HL-60/S4 treated with retinoic acid at 250 ng/mL for 4 days and 3 days (cell line): ENCODE measurements around the gene DAZAP2.

Experiments
- in situ Hi-C: fragments of 300-500 bp; cut with MboI; formaldehyde crosslinking; loops from 2 replicates; pipeline ENCODE4 v1.7.0; 2022; ENCODE audit warnings: low sequenced_read_pairs

The DAZAP2 gene

GRCh38 chr12:51238510-51239334 lies at the start of gene DAZAP2:
Gene DAZAP2, plus strand, starts transcription at chr12:51238826. Its CDS starts 82 bp downstream, at chr12:51238908.
- in situ Hi-C loops = no loop called here

GRCh38 chr12:51189790-51190355 lies 48.8 kb upstream of the DAZAP2 start:
- in situ Hi-C loops = no loop called here

DNA sequence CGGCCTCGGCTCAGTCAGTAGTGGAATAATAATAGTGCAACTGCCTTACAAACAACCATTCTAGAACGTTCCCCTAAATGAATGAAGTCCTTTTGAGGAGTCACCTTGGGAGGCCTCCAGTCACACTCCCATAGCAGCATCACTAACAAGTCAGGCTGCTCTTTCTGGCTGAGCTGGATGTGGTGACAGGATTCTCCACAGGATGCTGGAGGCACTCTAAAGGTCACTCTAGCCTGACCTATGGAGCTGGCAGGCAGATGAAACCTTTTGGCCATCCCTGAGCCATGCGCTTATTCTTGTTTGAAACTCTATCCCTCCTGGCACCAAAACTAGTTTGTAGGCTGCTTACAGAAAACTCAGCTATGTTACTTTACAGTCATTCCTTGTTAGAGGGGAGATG lies 47.8 kb upstream of the DAZAP2 start:
- in situ Hi-C loops = no loop called here

DNA sequence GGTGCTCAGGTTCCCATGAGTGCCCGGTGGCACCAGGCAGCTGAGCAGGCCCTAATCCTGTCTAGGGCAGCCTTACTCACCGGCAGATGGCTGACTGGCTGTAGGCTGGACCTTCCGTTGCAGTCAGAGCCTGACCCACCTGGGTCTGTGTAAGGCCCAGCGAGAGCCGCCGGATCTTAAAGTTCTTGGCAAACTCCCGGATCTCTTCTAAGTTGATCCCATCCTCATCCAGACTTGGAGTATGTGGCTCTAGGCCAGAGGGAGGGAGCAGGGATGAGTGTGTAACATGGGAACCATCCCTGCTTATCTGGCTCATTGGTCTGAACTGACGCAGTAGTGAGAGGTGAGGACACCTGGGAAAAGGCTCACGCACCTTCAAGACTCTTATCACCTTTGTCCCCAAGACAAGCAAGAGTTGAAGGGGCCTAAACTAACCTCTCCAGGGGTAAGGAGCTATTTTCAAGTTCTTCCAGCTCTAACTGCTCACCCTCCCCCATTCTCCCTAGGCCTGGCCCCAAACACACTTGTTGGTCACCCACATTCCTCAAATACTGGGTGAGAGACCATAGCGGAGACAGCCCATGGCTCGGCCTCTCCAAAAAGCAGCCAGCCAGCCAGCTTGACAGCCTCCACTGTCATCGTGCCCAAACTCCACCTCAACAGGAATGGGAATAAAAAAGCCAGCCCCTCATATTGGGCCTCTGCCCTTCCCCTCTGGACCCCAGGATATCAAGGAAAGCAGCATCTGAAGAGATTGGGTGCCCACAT lies 46.9 kb upstream of the DAZAP2 start:
- in situ Hi-C loops = no loop called here

DNA sequence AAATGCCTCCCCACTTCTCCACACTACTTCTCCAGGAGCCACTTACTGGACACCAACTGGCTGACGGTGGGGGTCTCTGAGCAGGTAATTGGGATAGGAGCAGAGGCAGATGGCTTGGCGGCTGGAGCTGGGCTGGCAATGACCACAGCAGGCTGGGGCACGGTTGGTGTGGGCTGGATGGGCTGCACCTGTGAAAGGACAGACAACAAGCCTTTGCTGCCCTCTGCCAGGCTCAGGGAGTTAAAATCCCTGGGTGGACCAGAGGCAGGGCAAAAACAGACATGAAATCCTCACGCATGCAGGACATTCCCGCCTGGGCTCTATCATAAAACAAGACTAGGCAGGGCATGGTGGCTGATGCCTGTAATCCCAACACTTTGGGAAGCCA lies 46.3 kb upstream of the DAZAP2 start:
- in situ Hi-C loops = no loop called here

GRCh38 chr12:51195841-51196240 lies 42.8 kb upstream of the DAZAP2 start:
- in situ Hi-C loops = no loop called here

GRCh38 chr12:51196547-51196946 lies 42.1 kb upstream of the DAZAP2 start:
- in situ Hi-C loops = no loop called here

DNA sequence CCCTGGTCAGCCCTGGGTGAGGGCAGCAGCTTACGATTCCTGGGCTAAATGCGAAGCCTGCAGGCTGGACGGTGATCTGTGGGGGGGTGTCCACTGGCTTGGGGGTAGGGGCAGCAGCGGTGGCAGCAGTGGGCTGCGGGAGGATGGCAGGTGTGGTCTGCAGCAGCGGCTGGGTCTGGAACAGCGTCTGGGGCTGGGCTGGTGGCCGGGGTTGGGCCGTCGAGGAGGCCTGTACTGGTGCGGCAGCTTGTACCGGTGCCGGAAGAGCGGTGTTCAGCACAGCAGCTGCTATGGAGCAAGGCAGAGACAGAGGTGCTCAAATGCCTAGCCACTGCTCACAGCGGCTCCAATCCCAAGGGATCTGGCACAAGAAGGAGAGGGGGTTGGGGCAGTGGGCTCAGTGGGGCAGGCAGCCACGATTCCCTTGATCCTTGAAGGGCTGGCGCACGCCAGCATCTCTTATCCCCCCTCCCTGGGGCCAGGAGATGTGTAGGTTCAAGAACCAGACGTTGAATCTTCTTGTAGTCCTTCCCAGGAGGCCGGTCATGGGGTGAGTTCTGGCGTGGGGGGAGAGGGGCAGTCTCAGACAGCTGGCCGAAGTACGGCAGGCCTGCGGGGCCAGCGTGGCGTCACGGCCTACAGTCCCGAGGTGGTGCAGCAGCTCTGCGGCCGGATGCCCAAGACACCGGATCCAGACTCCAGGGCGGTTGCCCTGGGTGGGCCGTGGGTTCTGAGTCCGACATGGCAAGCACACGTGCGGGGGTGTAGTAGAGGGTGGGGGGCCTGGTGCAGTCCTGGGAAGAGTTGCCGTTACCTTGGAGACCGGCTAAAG lies 40.7 kb upstream of the DAZAP2 start:
- in situ Hi-C loops = no loop called here

DNA sequence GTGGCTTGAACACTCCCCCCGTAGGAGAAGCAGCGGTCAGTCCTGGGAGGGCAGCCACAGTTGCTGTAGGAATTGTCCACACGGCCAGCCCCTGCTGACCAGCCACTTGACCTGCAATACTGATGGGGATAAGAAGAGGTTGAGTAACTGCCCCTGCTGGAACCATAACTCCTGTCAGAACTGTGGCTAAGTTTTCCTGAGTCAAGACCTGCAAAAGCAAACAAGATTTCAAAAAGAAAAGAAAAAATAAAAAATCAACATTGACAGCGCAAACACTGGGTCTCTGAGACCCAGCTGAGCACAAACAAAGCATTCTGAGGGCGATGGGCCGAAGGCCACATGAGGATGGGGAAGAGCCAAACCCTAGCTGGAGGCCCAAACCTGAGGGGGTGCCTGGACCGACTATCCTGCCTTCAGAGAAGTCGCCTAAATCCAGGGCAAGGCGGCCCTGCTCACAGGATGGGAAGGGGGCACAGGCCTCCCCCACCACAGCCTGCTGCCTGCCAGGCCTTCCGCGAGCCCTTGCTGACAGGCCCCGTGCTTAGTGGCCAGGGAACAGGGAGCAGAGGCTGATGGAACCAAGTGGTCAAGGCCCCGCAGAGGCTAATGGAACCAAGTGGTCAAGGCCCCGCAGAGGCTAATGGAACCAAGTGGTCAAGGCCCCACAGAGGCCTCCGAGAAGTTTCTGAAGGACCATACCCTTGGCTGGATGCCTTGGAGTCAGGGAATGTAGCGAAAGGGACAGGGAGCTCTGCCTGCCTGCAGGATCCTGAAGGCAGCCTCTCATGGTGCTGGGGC lies 39.9 kb upstream of the DAZAP2 start:
- in situ Hi-C loops = no loop called here

GRCh38 chr12:51199366-51199945 lies 39.2 kb upstream of the DAZAP2 start:
- in situ Hi-C loops = no loop called here

DNA sequence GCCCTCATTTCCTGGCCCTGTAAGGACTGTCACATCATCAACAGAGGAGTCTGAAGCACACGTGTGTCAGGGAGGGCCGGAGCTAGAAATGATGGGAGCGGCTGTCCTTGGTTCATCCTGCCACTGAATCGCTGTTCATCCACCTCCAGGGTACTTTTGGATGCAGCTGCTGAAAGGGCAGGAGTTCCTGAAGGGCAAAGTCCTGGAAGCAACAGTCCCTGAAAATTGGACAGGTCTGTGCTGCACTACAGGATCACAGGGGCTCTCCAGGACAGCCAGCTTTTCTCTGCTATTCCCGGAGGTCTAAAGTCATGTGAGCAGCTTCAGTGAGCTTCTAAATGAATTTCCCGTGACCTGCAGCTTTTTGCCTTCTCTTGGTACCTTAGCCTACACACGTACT lies 38.5 kb upstream of the DAZAP2 start:
- in situ Hi-C loops = no loop called here

DNA sequence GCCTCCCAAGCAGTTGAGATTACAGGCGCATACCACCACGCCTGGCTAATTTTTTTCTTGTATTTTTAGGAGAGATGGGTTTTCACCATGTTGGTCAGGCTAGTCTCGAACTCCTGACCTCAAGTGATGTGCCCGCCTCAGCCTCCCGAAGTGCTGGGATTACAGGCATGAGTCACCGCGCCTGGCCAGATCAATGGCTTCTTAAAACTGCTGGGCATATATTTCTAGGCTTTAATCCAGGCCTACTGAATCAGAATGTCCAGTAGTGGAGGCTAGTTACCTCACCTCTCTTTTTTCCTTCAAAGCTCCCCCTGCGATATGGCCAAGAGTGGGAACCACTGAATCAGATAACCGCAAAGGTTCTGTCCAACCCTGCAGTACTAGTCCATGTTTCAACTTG lies 37.8 kb upstream of the DAZAP2 start:
- in situ Hi-C loops = no loop called here

- in situ Hi-C loops = no loop called here
Measured at GRCh38 chr12:51202718-51203117, 35.9 kb upstream of the DAZAP2 start.

GRCh38 chr12:51205350-51205749 lies 33.3 kb upstream of the DAZAP2 start:
- in situ Hi-C loops = no loop called here

DNA sequence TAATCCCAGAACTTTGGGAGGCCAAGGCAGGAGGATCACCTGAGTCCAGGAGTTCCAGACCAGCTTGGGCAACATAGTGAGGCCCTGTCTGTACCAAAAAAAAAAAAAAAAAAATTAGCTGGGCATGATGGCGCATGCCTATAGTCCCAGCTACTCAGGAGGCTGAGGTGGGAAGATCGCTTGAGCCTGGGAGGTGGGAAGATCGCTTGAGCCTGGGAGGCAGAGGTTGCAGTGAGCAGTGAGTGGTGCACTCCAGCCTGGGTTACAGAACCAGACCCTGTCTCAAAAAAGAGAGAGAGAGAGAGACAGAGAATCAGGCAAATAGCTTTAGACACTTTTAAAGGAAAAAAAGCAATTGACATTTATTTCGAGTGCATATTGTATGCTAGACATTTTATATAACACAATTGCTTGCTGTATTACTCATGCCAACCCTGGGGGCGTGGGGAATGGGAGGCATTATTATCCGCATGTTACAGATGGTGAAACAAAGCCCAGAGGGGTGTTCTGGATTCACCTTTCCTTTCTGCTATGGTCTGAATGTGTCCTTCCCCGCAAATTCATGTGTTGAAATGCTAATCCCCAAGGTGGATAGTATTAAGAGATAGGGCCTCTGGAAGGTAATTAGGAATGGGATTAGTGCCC lies 30.5 kb upstream of the DAZAP2 start:
- in situ Hi-C loops = no loop called here

DNA sequence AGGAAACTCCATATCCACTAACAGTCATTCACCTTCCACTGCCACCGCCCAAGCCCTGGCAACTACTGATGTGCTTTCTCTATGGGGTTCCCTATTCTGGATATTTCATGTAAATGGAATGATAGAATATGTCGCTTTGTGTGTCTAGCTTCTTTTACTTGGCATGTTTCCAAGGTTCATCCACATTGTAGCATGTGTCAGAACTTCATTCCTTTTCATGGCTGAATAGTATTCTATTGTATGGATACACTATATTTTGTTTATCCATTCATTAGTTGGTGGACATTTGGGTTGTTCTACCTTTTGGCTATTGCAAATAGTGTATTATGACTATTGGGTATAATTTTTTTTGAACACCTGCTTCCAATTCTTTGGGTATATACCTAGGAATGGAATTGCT lies 29.4 kb upstream of the DAZAP2 start:
- in situ Hi-C loops = no loop called here

- in situ Hi-C loops = no loop called here
Measured at GRCh38 chr12:51210690-51211395, 27.8 kb upstream of the DAZAP2 start.

GRCh38 chr12:51214895-51215294 lies 23.7 kb upstream of the DAZAP2 start:
- in situ Hi-C loops = no loop called here

DNA sequence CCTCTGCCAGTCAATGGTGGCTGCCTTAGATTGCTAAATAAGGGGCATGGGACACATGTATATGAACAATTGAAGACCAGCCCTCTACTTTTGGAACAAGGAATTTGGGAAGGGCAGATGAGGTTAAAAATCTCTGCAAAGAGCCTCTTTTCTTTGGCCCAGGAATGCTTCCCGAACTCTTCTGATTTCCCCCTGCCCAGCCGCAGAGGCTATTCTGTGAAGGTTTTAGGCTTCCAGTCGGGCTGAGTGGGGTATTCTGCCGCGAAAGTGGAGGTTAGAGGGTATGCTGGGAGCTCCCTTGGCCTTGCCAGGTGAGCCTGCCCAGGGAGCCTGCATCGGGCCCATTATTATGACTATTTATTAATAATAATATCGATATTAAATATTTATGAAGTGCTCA lies 22.0 kb upstream of the DAZAP2 start:
- in situ Hi-C loops = no loop called here
